Calu3 (cell line): Measurements from ENCODE around the gene ANKRD12. TPM values are rescaled to one million over a fixed set of nuclear protein-coding genes. Genes with fewer than 3 reads are reported as not detected.

Experiments used
- BruUV-seq: library from RNA; stranded (reverse); fragments of 400-500 nt; replicated peaks from 2 replicates; lab custom pipeline; 2021; lab: Mats Ljungman, UMichigan
- CTCF ChIA-PET: fragments of 300-600 bp; sonication (Branson Sonifier 250); formaldehyde crosslinking; loops from one replicate; lab custom pipeline; 2022; ENCODE audit warnings: antibody characterized with exemption; lab: Charles Lee
- DNase-seq: peaks from one replicate; pipeline ENCODE4 v3.0.0; 2022
- H3K27ac Mint-ChIP-seq: one replicate; pipeline ENCODE4 v1.8.0; 2022; ENCODE audit warnings: mixed read lengths; ENCODE audit not compliant: unreplicated experiment
- H3K27me3 Mint-ChIP-seq: one replicate; pipeline ENCODE4 v1.8.0; 2022; ENCODE audit warnings: mixed read lengths; ENCODE audit not compliant: unreplicated experiment
- H3K36me3 Mint-ChIP-seq: one replicate; pipeline ENCODE4 v1.8.0; 2022; ENCODE audit warnings: mild to moderate bottlenecking, moderate library complexity, mixed read lengths; ENCODE audit not compliant: insufficient read depth, unreplicated experiment
- H3K4me1 Mint-ChIP-seq: one replicate; pipeline ENCODE4 v1.8.0; 2022; ENCODE audit warnings: mild to moderate bottlenecking, low read depth, mixed read lengths; ENCODE audit not compliant: unreplicated experiment
- H3K4me3 Mint-ChIP-seq: one replicate; pipeline ENCODE4 v1.8.0; 2022; ENCODE audit warnings: mild to moderate bottlenecking, low read depth, moderate library complexity, mixed read lengths; ENCODE audit not compliant: unreplicated experiment
- H3K9me3 Mint-ChIP-seq: one replicate; pipeline ENCODE4 v1.8.0; 2022; ENCODE audit warnings: low read depth, mixed read lengths; ENCODE audit not compliant: unreplicated experiment
- intact Hi-C: fragments of 100-400 bp; cut with micrococcal nuclease; formaldehyde crosslinking; loops from one replicate; pipeline ENCODE4 v1.10.0; 2022; ENCODE audit not compliant: unreplicated experiment
- total RNA-seq: library from RNA; stranded (reverse); gene quantifications from 2 replicates; pipeline ENCODE4 v1.2.3, GENCODE V29; 2022
- TF ChIP-seq, protein P1 (sequence below): fragments of 200-600 bp; IDR thresholded peaks from one replicate; pipeline ENCODE4 v1.8.0; 2022; ENCODE audit warnings: antibody characterized with exemption; ENCODE audit not compliant: unreplicated experiment

Gene ANKRD12
- total RNA-seq, 1 experiment from 2014 or later, result 40.7 TPM

DNA sequence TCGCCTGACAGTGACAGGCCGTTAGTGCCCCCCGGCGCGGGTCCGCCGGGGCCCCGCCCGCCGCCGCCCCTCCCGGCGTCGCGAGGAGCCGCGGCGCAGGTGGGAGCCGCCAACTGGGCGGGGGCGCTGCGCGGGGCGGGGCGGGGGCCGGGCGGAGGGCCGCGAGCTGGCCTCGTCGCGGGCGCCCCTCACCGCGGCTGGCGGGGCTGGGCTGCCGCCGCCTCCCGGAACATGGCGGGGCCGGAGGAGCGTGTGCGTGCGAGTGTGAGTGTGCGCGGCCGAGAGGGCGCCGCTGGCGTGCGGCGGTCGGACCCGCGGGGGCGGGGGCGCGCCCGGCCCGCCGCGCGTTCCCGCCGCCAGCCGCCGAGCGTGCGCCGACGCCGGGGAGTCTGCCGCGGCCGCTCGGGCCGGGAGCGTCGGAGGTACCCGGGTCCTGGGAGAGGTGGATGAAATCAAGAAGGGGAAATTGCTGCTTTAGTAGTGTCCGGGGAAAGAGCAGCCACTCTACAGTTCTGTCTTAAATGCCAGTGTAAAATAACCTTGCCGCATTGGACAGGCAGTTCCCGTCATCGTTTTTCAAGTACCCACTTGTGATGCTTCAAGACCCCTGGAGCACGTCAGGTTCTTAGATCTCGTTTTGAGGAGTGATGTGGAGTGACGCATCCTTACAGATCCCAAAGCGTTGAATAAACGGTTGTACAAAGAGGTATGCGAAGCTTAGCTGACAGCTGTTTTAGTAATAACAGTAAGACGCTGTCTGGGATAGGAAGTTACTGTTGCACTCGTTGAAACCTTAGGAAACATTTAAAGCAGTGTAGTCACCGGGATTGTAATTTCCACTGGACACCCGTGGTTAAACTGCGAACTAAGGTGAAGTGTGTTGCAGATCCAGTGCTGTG, 836 bp downstream of the ANKRD12 start:
- no TSS peak for BruUV-seq
- Mint-ChIP-seq H3K27ac (peak overlapping the region; percentile 96), H3K4me1 (peaks cover 54% of the 10 kb centered on the region), H3K4me3 (peak overlapping the region; percentile 94), H3K9me3 (no peaks in the 10 kb centered on the region), H3K36me3 (peaks cover 58% of the 10 kb centered on the region), H3K27me3 (no peaks in the 10 kb centered on the region)
- peak; percentile 76 for DNase-seq
- intact Hi-C loops, result loop anchor here (2.0 to 10.0 kb wide), 2 partner anchors 33 to 433 kb away; partner anchors contain the start of gene MTCL1
- CTCF ChIA-PET, result interaction anchor here (1.2 to 1.9 kb wide), 5 partner anchors 11 to 66 kb away, joined by 3 to 6 read pairs (median 4); partner anchors contain the start of gene NDUFV2
- TF ChIP-seq, protein P1, sequence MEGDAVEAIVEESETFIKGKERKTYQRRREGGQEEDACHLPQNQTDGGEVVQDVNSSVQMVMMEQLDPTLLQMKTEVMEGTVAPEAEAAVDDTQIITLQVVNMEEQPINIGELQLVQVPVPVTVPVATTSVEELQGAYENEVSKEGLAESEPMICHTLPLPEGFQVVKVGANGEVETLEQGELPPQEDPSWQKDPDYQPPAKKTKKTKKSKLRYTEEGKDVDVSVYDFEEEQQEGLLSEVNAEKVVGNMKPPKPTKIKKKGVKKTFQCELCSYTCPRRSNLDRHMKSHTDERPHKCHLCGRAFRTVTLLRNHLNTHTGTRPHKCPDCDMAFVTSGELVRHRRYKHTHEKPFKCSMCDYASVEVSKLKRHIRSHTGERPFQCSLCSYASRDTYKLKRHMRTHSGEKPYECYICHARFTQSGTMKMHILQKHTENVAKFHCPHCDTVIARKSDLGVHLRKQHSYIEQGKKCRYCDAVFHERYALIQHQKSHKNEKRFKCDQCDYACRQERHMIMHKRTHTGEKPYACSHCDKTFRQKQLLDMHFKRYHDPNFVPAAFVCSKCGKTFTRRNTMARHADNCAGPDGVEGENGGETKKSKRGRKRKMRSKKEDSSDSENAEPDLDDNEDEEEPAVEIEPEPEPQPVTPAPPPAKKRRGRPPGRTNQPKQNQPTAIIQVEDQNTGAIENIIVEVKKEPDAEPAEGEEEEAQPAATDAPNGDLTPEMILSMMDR, result no peak

DNA sequence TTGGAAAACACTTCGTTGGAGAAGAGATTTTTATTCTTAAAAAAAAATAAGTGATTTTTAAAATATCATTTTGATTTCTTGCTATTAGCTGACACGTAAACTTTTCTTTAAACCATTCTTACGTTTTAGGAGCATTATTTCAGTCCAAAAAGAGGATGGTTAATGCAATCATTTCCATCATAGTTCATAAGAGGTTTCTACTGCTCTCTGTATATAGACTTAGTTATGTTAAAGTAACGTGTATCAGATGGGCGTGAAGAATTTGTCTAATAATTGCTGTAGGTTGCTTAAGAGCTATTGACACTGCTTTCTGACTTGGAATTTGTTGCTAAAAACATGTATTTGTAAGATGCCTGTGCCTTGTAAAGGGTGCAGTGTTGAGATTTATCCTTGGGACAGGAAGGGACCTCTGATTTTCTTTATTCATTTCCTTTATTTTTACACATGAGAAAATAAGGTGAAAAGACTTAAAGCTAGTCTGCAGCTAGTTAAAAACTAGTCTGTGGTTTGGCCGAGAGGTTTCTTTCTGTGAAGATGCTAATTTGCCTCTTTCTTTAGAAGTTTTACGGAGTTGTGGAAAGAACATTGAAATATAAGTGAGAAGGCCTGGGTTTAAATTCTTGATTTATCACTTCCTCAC, 2.9 kb downstream of the ANKRD12 start:
- H3K4me1 Mint-ChIP-seq, result peaks cover 35% of the 10 kb centered on the region
- BruUV-seq, result no TSS peak
- H3K27me3 Mint-ChIP-seq, result no peaks in the 10 kb centered on the region
- no peak for DNase-seq
- peaks cover 40% of the 10 kb centered on the region for H3K36me3 Mint-ChIP-seq
- intact Hi-C loops, result loop anchor here (2.0 to 10.0 kb wide), 3 partner anchors 35 to 435 kb away; partner anchors contain the start of gene MTCL1
- TF ChIP-seq, protein P1, result no peak
- H3K27ac Mint-ChIP-seq, result peak overlapping the region; percentile 92
- no peaks in the 10 kb centered on the region for H3K9me3 Mint-ChIP-seq
- H3K4me3 Mint-ChIP-seq, result peak overlapping the region; percentile 94
- CTCF ChIA-PET, result interaction anchor here (0.6 to 1.3 kb wide), 3 partner anchors 8 to 45 kb away, joined by 3 to 6 read pairs (median 3); no protein-coding TSS in a partner anchor

DNA sequence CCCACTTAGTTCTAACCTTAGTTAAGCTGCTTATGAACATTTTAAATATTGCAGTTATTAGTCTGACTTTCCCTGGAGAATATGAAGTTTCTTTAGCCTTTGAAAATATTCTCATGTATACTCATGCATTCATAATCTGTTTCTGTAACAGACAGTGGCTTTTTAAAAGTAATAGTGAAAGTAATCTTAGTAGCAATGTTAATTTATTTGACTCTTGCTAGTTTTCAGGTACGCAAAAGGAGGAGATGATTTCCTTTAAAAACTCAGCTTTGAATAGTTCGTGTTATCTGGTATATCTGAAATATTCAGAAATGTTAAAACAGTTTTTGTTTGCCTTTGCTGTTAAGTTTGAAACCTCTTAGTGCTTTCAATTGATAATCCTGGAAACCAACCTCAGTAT, 3.8 kb downstream of the ANKRD12 start:
- Mint-ChIP-seq H3K4me1 (peaks cover 32% of the 10 kb centered on the region), H3K27me3 (no peaks in the 10 kb centered on the region), H3K9me3 (no peaks in the 10 kb centered on the region), H3K4me3 (peak overlapping the region; percentile 94), H3K27ac (peak overlapping the region; percentile 92), H3K36me3 (peaks cover 34% of the 10 kb centered on the region)
- BruUV-seq, result no TSS peak
- TF ChIP-seq, protein P1, result no peak
- CTCF ChIA-PET, result no interaction called here
- intact Hi-C loops, result loop anchor here (10.0 kb wide), 1 partner anchor 146 kb away; no protein-coding TSS in a partner anchor
- DNase-seq, result no peak

DNA sequence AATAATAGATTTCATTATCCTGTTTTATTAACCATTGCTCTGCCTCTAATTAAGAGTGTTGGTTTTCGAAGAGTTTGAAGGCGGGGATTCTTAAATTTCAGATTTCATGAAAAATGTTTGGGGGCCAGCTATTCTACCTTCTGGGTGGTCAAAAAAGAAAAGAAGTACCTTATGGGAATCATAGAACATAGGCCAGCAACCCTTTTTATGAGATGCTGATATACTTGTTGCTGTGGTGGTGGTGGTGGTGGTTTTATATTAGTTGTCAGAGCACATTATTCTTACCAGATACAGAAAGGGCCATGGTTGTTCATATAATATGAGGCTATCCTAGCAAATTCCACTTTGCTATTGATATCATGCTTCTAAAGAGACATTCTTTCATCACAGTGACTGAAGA, 4.4 kb downstream of the ANKRD12 start:
- no TSS peak for BruUV-seq
- H3K36me3 Mint-ChIP-seq, result peaks cover 28% of the 10 kb centered on the region
- peaks cover 38% of the 10 kb centered on the region for H3K4me1 Mint-ChIP-seq
- H3K27ac Mint-ChIP-seq, result peak overlapping the region; percentile 92
- no peaks in the 10 kb centered on the region for H3K27me3 Mint-ChIP-seq
- CTCF ChIA-PET, result no interaction called here
- TF ChIP-seq, protein P1, result no peak
- DNase-seq, result no peak
- intact Hi-C loops, result loop anchor here (10.0 kb wide), 1 partner anchor 146 kb away; no protein-coding TSS in a partner anchor
- H3K4me3 Mint-ChIP-seq, result peak overlapping the region; percentile 34
- H3K9me3 Mint-ChIP-seq, result no peaks in the 10 kb centered on the region
